ENCODE measurements around the gene JPH3. TPM values are rescaled to one million over a fixed set of nuclear protein-coding genes. Genes with fewer than 3 reads are reported as not detected.

The JPH3 gene
- total RNA-seq, 6 donors from 2014 or later = 0.24 TPM; not detected in 5

DNA sequence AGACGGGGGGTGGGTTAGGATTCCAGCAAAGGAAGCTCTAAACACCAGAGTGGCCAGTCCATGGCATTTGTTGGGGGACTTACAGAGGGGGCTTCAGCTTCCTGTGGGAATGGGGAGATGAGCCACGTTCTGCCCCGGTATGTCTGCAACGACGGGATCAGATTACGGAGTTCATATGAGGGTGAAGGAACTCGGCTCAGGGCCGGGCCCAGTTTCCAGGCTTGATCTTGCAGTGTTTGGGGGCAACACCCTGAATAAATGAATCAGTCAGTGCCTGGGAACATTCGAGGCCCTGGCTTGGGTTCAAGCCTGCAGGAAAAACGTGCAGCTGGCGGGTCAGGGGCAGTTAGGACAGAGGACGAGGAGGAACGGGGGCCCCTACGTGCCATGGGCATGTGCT lies 54.0 kb downstream of the JPH3 start:
- H3K27ac ChIP-seq = no peak overlapping the region
- H3K27me3 ChIP-seq = no peaks in the 10 kb centered on the region
- H3K9me3 ChIP-seq = no peaks in the 10 kb centered on the region
- H3K36me3 ChIP-seq = no peaks in the 10 kb centered on the region
- ATAC-seq (ENCODE audit: low FRiP score in 2 of 2) = no peak
- DNase-seq = no peak
- no peaks in the 10 kb centered on the region for H3K4me1 ChIP-seq
- H3K4me3 ChIP-seq = no peak overlapping the region
- TF ChIP-seq POLR2AphosphoS5 (IDR thresholded peaks at IDR 0.05) (no peak), EP300 (IDR thresholded peaks at IDR 0.05) (no peak), CTCF (IDR thresholded peaks at IDR 0.05) (no peak), POLR2A (IDR thresholded peaks at IDR 0.05) (no peak)
- WGBS, 2 donors = 50 to 58% methylated on average over 14 of the region's 14 CpGs

GRCh38 chr16:87657621-87658192 lies 55.4 kb downstream of the JPH3 start:
- Histone ChIP-seq H3K4me1 (no peaks in the 10 kb centered on the region), H3K4me3 (no peak overlapping the region), H3K36me3 (no peaks in the 10 kb centered on the region), H3K27me3 (no peaks in the 10 kb centered on the region), H3K9me3 (no peaks in the 10 kb centered on the region), H3K27ac (no peak overlapping the region)
- TF ChIP-seq POLR2A (IDR thresholded peaks at IDR 0.05) (no peak), EP300 (IDR thresholded peaks at IDR 0.05) (no peak), CTCF (IDR thresholded peaks at IDR 0.05) (no peak), POLR2AphosphoS5 (IDR thresholded peaks at IDR 0.05) (no peak)
- DNase-seq (no peak), ATAC-seq (ENCODE audit: low FRiP score in 2 of 2) (no peak)
- WGBS, 2 donors = 26 to 71% methylated on average over 3 to 7 of the region's 7 CpGs

DNA sequence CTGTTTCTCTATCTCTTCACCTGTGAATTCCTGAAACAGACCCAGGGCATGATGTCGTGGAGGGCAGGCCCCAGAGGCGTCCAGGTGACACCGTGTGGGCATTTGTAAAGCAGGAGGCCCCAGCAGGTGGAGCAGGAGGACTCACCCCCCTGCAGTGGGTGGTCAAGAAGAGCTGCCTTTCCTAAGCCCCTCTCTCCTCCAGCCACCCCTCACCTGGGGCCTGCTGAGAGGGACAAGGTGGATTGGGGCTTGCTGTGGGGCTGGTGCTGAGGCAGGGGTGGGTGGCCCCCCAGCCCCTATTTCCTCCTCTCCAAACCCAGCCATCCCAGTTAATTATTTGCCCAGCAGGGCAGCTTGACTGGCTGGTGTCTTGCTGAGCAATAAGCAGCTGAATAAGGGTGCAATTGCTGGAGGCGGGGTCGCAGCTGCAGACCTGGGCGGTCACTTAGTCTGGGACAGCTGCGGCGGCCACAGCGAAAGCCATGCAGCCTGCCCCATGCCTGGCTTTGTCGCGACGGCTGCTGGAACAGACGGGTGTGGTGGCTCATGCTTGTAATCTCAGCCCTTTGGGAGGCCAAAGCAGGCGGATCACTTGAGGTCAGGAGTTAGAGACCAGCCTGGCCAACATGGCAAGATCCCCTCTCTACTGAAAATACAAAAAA lies 56.4 kb downstream of the JPH3 start:
- no peaks in the 10 kb centered on the region for H3K4me1 ChIP-seq
- no peaks in the 10 kb centered on the region for H3K36me3 ChIP-seq
- 42 to 58% methylated on average over 9 to 14 of the region's 14 CpGs for WGBS, 2 donors
- H3K4me3 ChIP-seq = no peak overlapping the region
- TF ChIP-seq POLR2A (IDR thresholded peaks at IDR 0.05) = no peak
- no peak for TF ChIP-seq POLR2AphosphoS5 (IDR thresholded peaks at IDR 0.05)
- no peak for TF ChIP-seq EP300 (IDR thresholded peaks at IDR 0.05)
- no peak for TF ChIP-seq CTCF (IDR thresholded peaks at IDR 0.05)
- H3K27ac ChIP-seq = no peak overlapping the region
- H3K9me3 ChIP-seq = no peaks in the 10 kb centered on the region
- DNase-seq (no peak), ATAC-seq (ENCODE audit: low FRiP score in 2 of 2) (no peak)
- no peaks in the 10 kb centered on the region for H3K27me3 ChIP-seq

GRCh38 chr16:87661561-87661960 lies 59.3 kb downstream of the JPH3 start:
- TF ChIP-seq CTCF (IDR thresholded peaks at IDR 0.05) (no peak), POLR2A (IDR thresholded peaks at IDR 0.05) (no peak), POLR2AphosphoS5 (IDR thresholded peaks at IDR 0.05) (no peak), EP300 (IDR thresholded peaks at IDR 0.05) (no peak)
- peak in 1 of 2 donors; percentile 41 for ATAC-seq (ENCODE audit: low FRiP score in 2 of 2)
- 13 to 19% methylated on average over 12 to 16 of the region's 16 CpGs for WGBS, 2 donors
- no peak overlapping the region for H3K4me3 ChIP-seq
- no peaks in the 10 kb centered on the region for H3K4me1 ChIP-seq
- H3K27me3 ChIP-seq = no peaks in the 10 kb centered on the region
- no peaks in the 10 kb centered on the region for H3K9me3 ChIP-seq
- no peak overlapping the region for H3K27ac ChIP-seq
- DNase-seq = no peak
- no peaks in the 10 kb centered on the region for H3K36me3 ChIP-seq
